NT2/D1 (cell line): Measurements from ENCODE around the gene LIMCH1.

ENCODE experiments used
- DNase-seq: peaks from one replicate; pipeline ENCODE4 v3.0.0-alpha.2; 2011; ENCODE audit warnings: low read depth, low spot score
- H3K27me3 ChIP-seq: 2 replicates; pipeline ENCODE4 v1.6.0; 2011; ENCODE audit warnings: mild to moderate bottlenecking; ENCODE audit not compliant: insufficient read length, insufficient read depth
- H3K36me3 ChIP-seq: 2 replicates; pipeline ENCODE4 v1.6.1; 2011; ENCODE audit warnings: mild to moderate bottlenecking, low read length, mixed read lengths; ENCODE audit not compliant: insufficient read depth, insufficient read length
- H3K4me1 ChIP-seq: 2 replicates; pipeline ENCODE4 v1.5.1; 2011; ENCODE audit not compliant: insufficient read depth, insufficient read length
- H3K4me3 ChIP-seq: 2 replicates; pipeline ENCODE4 v1.5.1; 2011; ENCODE audit warnings: low read depth; ENCODE audit not compliant: insufficient read length
- H3K9ac ChIP-seq: 2 replicates; pipeline ENCODE4 v1.6.0; 2011; ENCODE audit warnings: low read depth; ENCODE audit not compliant: insufficient read length
- H3K9me3 ChIP-seq: 2 replicates; pipeline ENCODE4 v1.5.1; 2011; ENCODE audit warnings: mild to moderate bottlenecking, low read length; ENCODE audit not compliant: insufficient read depth
- SUZ12 ChIP-seq: IDR thresholded peaks from 2 replicates; pipeline ENCODE4 v1.6.1; 2011; ENCODE audit not compliant: insufficient read length, insufficient read depth; ENCODE audit errors: extremely low read depth
- YY1 ChIP-seq: IDR thresholded peaks from 2 replicates; pipeline ENCODE4 v1.6.1; 2011; ENCODE audit not compliant: insufficient read length, insufficient read depth
- ZNF274 ChIP-seq: IDR thresholded peaks from 2 replicates; pipeline ENCODE4 v1.6.1; 2011; ENCODE audit warnings: mild to moderate bottlenecking, low read depth, low read length

LIMCH1 gene

DNA sequence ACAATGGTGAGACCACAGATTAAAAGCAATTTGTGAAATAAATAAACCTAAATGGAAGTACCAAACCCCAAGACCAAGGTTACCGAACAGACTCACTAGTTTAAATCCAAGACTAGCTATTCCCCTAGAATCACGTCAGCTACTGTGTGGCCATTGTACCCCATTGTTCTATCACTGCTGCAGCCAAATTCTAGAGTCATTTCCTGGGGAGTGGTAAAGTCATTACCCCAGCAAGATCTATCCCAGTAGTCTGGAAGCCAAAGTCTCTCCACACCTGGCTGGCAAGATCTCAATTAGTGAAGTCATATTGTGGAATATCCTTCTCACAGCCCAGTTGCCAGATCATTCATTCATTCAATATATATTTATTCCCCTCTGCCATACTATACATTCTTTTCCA, 143.1 kb downstream of the LIMCH1 start:
- peaks cover 2% of the 10 kb centered on the region for H3K36me3 ChIP-seq
- DNase-seq = no peak
- H3K27me3 ChIP-seq = no peaks in the 10 kb centered on the region
- no peak overlapping the region for H3K4me3 ChIP-seq
- TF ChIP-seq SUZ12 = no peak
- TF ChIP-seq ZNF274 = no peak
- no peak for TF ChIP-seq YY1
- no peaks in the 10 kb centered on the region for H3K9me3 ChIP-seq
- no peak overlapping the region for H3K9ac ChIP-seq
- H3K4me1 ChIP-seq = no peaks in the 10 kb centered on the region

DNA sequence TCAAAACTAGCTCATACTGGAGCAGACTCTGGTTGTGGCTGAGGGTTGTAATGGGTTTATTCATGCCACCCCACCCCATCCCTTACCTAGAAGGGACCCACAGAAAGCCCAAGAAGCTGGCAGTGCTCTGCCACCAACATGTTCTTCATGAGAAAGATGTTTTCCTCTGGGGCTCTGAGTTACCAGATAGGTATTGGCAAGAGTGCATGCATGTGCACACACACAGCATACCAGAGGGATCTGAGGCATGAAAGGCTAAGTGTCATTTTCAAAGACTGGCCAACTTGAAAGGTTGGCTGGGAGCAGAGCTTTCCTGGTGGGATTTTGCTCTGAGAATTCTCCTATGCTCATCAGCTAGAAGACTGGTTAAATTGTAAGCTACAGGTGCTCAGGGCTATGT, 145.4 kb downstream of the LIMCH1 start:
- no peak for TF ChIP-seq YY1
- no peak for TF ChIP-seq SUZ12
- TF ChIP-seq ZNF274 = no peak
- H3K4me3 ChIP-seq = no peak overlapping the region
- H3K4me1 ChIP-seq = no peaks in the 10 kb centered on the region
- H3K9me3 ChIP-seq = no peaks in the 10 kb centered on the region
- DNase-seq = no peak
- H3K9ac ChIP-seq = no peak overlapping the region
- peaks cover 2% of the 10 kb centered on the region for H3K36me3 ChIP-seq
- no peaks in the 10 kb centered on the region for H3K27me3 ChIP-seq

DNA sequence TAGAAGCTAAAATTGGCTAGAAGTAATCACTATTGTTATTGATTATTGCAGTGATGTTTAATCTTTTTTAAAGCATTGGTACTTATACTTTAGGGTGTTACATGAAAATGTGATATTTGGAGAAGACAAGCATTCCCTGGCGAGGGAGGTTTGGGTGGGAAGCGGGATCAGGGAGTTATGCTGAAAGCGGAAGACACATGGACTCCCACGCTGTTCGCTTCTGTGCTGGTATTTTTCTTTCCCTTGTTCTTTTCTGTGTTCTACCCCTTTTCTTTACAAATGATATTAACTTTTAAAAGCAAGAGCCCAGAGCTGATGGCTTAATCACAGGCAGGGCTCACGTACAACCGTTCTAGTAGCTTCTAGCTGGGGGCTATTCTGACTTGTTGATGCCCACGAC, 148.9 kb downstream of the LIMCH1 start:
- peaks cover 2% of the 10 kb centered on the region for H3K36me3 ChIP-seq
- no peak for TF ChIP-seq SUZ12
- TF ChIP-seq ZNF274 = no peak
- TF ChIP-seq YY1 = no peak
- no peak for DNase-seq
- no peaks in the 10 kb centered on the region for H3K4me1 ChIP-seq
- no peak overlapping the region for H3K4me3 ChIP-seq
- H3K9ac ChIP-seq = no peak overlapping the region
- H3K9me3 ChIP-seq = no peaks in the 10 kb centered on the region
- H3K27me3 ChIP-seq = no peaks in the 10 kb centered on the region

DNA sequence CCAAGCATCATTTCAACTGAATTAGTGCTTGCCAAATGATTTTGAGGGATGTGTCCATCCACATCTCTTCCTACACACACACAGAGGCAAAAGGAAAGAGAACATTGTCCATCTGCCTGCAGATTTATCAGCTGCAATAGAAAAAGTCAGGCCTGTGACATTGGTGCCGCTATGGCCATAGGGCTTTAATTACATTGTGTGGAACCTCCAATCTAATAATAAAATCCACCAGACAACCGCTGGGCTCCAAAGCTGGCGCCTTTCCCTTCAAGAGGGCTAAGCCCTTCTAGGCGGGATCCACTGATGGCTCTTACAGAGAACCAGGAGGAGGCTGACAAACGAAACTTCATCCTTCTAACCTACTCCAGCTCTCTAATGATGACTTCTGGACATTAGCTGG, 150.0 kb downstream of the LIMCH1 start:
- no peak for TF ChIP-seq SUZ12
- TF ChIP-seq YY1 = no peak
- TF ChIP-seq ZNF274 = no peak
- H3K4me1 ChIP-seq = no peaks in the 10 kb centered on the region
- H3K9me3 ChIP-seq = no peaks in the 10 kb centered on the region
- H3K9ac ChIP-seq = no peak overlapping the region
- DNase-seq = no peak
- H3K36me3 ChIP-seq = peaks cover 2% of the 10 kb centered on the region
- no peaks in the 10 kb centered on the region for H3K27me3 ChIP-seq
- no peak overlapping the region for H3K4me3 ChIP-seq

DNA sequence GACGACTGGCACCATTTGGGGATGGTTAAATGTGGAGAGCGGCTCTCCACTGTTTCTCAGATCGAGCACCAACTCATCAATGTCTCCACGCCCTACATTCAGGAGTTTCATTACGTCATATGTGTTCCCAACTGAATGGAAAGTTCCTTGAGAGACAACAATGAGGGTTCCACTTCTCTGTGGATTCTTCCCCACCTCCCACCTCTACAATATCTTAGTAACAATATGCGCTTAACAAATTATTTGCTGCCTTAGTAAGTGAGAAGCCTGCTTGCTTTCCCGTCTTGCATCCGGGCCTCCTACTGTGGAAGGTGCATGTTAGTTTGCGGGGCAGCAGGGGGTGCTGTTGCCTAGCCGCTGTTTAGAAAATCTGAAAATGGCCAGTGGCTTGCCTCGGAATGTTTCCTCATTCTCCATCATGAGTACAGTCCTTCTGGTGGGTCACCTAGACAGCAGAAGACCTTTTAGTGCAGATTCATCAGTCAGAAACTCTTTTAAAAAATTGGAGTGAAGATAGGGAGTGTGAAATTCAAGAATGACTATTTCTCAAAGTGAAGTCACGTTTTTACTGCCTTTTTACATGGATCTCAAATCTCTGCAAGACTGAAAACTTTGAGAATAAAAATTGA, 154.9 kb downstream of the LIMCH1 start:
- no peaks in the 10 kb centered on the region for H3K4me1 ChIP-seq
- DNase-seq = peak; percentile 44
- no peak overlapping the region for H3K9ac ChIP-seq
- no peak overlapping the region for H3K4me3 ChIP-seq
- TF ChIP-seq ZNF274 = no peak
- no peak for TF ChIP-seq YY1
- TF ChIP-seq SUZ12 = no peak
- H3K9me3 ChIP-seq = no peaks in the 10 kb centered on the region
- no peaks in the 10 kb centered on the region for H3K27me3 ChIP-seq
- no peaks in the 10 kb centered on the region for H3K36me3 ChIP-seq

DNA sequence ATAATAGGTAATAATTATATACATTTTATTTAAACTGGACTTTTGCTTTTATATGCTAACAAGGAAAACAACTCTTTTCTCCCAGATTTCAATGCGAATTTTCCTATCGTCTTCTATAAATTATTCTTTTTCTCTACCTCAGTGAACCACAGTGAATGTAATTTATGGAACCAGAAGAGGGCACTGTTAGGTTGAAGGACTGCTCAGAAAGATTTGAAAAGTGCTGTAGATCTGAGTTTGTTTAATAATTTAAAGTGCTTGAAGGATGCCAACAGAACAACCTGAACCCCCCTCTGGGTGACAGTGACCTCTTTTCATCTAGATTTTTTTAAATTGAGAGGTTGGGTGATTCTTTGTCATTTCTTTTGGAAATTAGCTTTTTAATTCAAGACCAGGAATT, 155.7 kb downstream of the LIMCH1 start:
- Histone ChIP-seq H3K4me1 (no peaks in the 10 kb centered on the region), H3K27me3 (no peaks in the 10 kb centered on the region), H3K9ac (no peak overlapping the region), H3K4me3 (no peak overlapping the region), H3K36me3 (no peaks in the 10 kb centered on the region), H3K9me3 (no peaks in the 10 kb centered on the region)
- TF ChIP-seq SUZ12 = no peak
- TF ChIP-seq ZNF274 = no peak
- no peak for TF ChIP-seq YY1
- DNase-seq = no peak

DNA sequence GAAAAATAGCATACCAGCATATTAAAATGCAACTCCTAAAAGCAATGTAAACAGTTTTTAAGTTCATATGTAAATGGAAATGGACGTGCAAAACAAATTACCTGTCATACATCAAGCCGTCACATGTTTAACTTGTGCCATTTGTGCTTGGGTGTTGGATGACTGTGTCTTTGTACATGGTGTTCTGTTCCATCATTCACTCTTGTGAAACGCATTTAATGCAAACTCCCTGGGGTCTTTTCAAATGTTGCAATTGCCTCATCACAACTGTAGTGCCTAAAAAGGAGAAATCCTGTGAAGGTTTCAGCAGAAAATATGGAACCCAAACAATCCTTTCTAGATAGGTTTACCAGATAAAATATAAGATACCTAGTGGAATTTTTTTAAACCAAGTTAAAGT, 158.2 kb downstream of the LIMCH1 start:
- no peak overlapping the region for H3K4me3 ChIP-seq
- H3K9me3 ChIP-seq = no peaks in the 10 kb centered on the region
- DNase-seq = no peak
- no peak overlapping the region for H3K9ac ChIP-seq
- no peaks in the 10 kb centered on the region for H3K36me3 ChIP-seq
- no peaks in the 10 kb centered on the region for H3K27me3 ChIP-seq
- TF ChIP-seq SUZ12 = no peak
- TF ChIP-seq ZNF274 = no peak
- no peak for TF ChIP-seq YY1
- no peaks in the 10 kb centered on the region for H3K4me1 ChIP-seq

DNA sequence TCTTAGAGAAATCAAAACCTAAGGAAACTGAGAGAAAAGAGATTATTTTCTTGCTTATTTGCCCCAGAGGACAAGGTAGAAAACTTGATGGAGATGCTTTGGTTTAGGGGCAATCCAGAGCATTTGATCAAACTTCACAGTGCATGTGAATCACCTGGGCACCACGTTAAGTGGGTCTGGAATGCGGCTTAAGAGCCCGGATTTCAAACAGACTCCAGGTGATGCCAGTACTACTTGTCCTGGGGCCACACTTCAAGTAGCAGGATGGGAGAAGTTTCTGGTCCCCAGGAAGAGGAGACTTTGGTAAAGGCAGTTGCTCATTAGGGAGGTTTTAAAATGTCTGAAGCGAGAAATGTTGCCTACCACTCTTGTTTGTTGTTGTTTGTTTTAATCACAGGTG, 158.8 kb downstream of the LIMCH1 start:
- no peaks in the 10 kb centered on the region for H3K27me3 ChIP-seq
- H3K4me1 ChIP-seq = no peaks in the 10 kb centered on the region
- H3K36me3 ChIP-seq = no peaks in the 10 kb centered on the region
- TF ChIP-seq ZNF274 = no peak
- TF ChIP-seq YY1 = no peak
- no peak for TF ChIP-seq SUZ12
- no peak overlapping the region for H3K4me3 ChIP-seq
- no peaks in the 10 kb centered on the region for H3K9me3 ChIP-seq
- no peak overlapping the region for H3K9ac ChIP-seq
- no peak for DNase-seq
